Measurements from ENCODE around the gene NLE1.
"Not testable (repeated sequence)": the region's sequence is repeated elsewhere in the genome, so short reads cannot be mapped to it uniquely, and the experiment has no call there.

NLE1 gene

GRCh38 chr17:35141681-35142466 is at the start of gene NLE1:
NLE1 (minus strand) TSS chr17:35142303; CDS start chr17:35142275, 28 bp downstream.
- peak within 1 kb of the TSS; percentile 79 for H3K27ac Mint-ChIP-seq
- peaks cover 10% of the 10 kb centered on the region for H3K4me1 Mint-ChIP-seq
- H3K4me3 Mint-ChIP-seq: peak within 1 kb of the TSS; percentile 88
- no peaks in the 10 kb centered on the region for H3K27me3 Mint-ChIP-seq
- no peaks in the 10 kb centered on the region for H3K9me3 Mint-ChIP-seq
- peaks cover 2% of the 10 kb centered on the region for H3K36me3 Mint-ChIP-seq

GRCh38 chr17:35191001-35191695 is 49.0 kb upstream of the NLE1 start:
- Mint-ChIP-seq H3K36me3 (no peaks in the 10 kb centered on the region), H3K4me3 (no peak overlapping the region), H3K27me3 (no peaks in the 10 kb centered on the region), H3K27ac (no peak overlapping the region), H3K4me1 (peaks cover 70% of the 10 kb centered on the region), H3K9me3 (no peaks in the 10 kb centered on the region)

- H3K27ac Mint-ChIP-seq: peak overlapping the region; percentile 51
- no peaks in the 10 kb centered on the region for H3K36me3 Mint-ChIP-seq
- no peak overlapping the region for H3K4me3 Mint-ChIP-seq
- H3K27me3 Mint-ChIP-seq: no peaks in the 10 kb centered on the region
- no peaks in the 10 kb centered on the region for H3K9me3 Mint-ChIP-seq
- H3K4me1 Mint-ChIP-seq: peaks cover 78% of the 10 kb centered on the region
Measured at GRCh38 chr17:35189291-35189690, 47.2 kb upstream of the NLE1 start.

- Mint-ChIP-seq H3K4me1 (peaks cover 81% of the 10 kb centered on the region), H3K4me3 (peak overlapping the region; percentile 56), H3K36me3 (no peaks in the 10 kb centered on the region), H3K27me3 (no peaks in the 10 kb centered on the region), H3K27ac (peak overlapping the region; percentile 77), H3K9me3 (no peaks in the 10 kb centered on the region)
Measured at GRCh38 chr17:35188111-35188510, 46.0 kb upstream of the NLE1 start.

GRCh38 chr17:35187481-35187880 is 45.4 kb upstream of the NLE1 start:
- Mint-ChIP-seq H3K4me1 (peaks cover 79% of the 10 kb centered on the region), H3K27ac (peak overlapping the region; percentile 49), H3K27me3 (no peaks in the 10 kb centered on the region), H3K36me3 (no peaks in the 10 kb centered on the region), H3K4me3 (no peak overlapping the region), H3K9me3 (no peaks in the 10 kb centered on the region)

- Mint-ChIP-seq H3K9me3 (no peaks in the 10 kb centered on the region), H3K4me3 (no peak overlapping the region), H3K27me3 (no peaks in the 10 kb centered on the region), H3K27ac (no peak overlapping the region), H3K36me3 (no peaks in the 10 kb centered on the region), H3K4me1 (peaks cover 76% of the 10 kb centered on the region)
Measured at GRCh38 chr17:35185849-35186248, 43.7 kb upstream of the NLE1 start.

GRCh38 chr17:35184274-35184673 is 42.2 kb upstream of the NLE1 start:
- Mint-ChIP-seq H3K27ac (no peak overlapping the region), H3K36me3 (no peaks in the 10 kb centered on the region), H3K4me3 (no peak overlapping the region), H3K27me3 (no peaks in the 10 kb centered on the region), H3K9me3 (no peaks in the 10 kb centered on the region), H3K4me1 (peaks cover 78% of the 10 kb centered on the region)

- Mint-ChIP-seq H3K27me3 (no peaks in the 10 kb centered on the region), H3K9me3 (no peaks in the 10 kb centered on the region), H3K4me1 (peaks cover 75% of the 10 kb centered on the region), H3K4me3 (no peak overlapping the region), H3K36me3 (no peaks in the 10 kb centered on the region), H3K27ac (no peak overlapping the region)
Measured at GRCh38 chr17:35183332-35183731, 41.2 kb upstream of the NLE1 start.

GRCh38 chr17:35179379-35179778 is 37.3 kb upstream of the NLE1 start:
- H3K36me3 Mint-ChIP-seq, H3K27ac Mint-ChIP-seq: not testable (repeated sequence)

GRCh38 chr17:35176897-35177296 is 34.8 kb upstream of the NLE1 start:
- Mint-ChIP-seq H3K36me3 (no peaks in the 10 kb centered on the region), H3K4me1 (peaks cover 82% of the 10 kb centered on the region), H3K27me3 (no peaks in the 10 kb centered on the region), H3K27ac (no peak overlapping the region), H3K9me3 (no peaks in the 10 kb centered on the region), H3K4me3 (no peak overlapping the region)

More at GRCh38 chr17:35179379-35179778, 37.3 kb upstream of the NLE1 start:
- H3K4me1 Mint-ChIP-seq: peaks cover 79% of the 10 kb centered on the region
- H3K27me3 Mint-ChIP-seq, H3K9me3 Mint-ChIP-seq, H3K4me3 Mint-ChIP-seq: not testable (repeated sequence)

GRCh38 chr17:35175638-35176415 is 33.7 kb upstream of the NLE1 start:
- H3K36me3 Mint-ChIP-seq: no peaks in the 10 kb centered on the region
- H3K27ac Mint-ChIP-seq: peak overlapping the region; percentile 43
- no peaks in the 10 kb centered on the region for H3K27me3 Mint-ChIP-seq
- H3K4me1 Mint-ChIP-seq: peaks cover 90% of the 10 kb centered on the region
- no peak overlapping the region for H3K4me3 Mint-ChIP-seq
- H3K9me3 Mint-ChIP-seq: no peaks in the 10 kb centered on the region

GRCh38 chr17:35174835-35175334 is 32.8 kb upstream of the NLE1 start:
- no peaks in the 10 kb centered on the region for H3K36me3 Mint-ChIP-seq
- peaks cover 81% of the 10 kb centered on the region for H3K4me1 Mint-ChIP-seq
- H3K9me3 Mint-ChIP-seq: no peaks in the 10 kb centered on the region
- peak overlapping the region; percentile 40 for H3K4me3 Mint-ChIP-seq
- H3K27me3 Mint-ChIP-seq: no peaks in the 10 kb centered on the region
- H3K27ac Mint-ChIP-seq: peak overlapping the region; percentile 89

GRCh38 chr17:35172321-35172720 is 30.2 kb upstream of the NLE1 start:
- peaks cover 58% of the 10 kb centered on the region for H3K4me1 Mint-ChIP-seq
- not testable (repeated sequence) for H3K36me3 Mint-ChIP-seq, H3K9me3 Mint-ChIP-seq, H3K27me3 Mint-ChIP-seq
- peak overlapping the region; percentile 70 for H3K27ac Mint-ChIP-seq
- peak overlapping the region; percentile 61 for H3K4me3 Mint-ChIP-seq

- Mint-ChIP-seq H3K27me3 (no peaks in the 10 kb centered on the region), H3K4me3 (peak overlapping the region; percentile 76)
Measured at GRCh38 chr17:35171834-35172233, 29.7 kb upstream of the NLE1 start.

GRCh38 chr17:35170968-35171771 is 29.1 kb upstream of the NLE1 start:
- H3K27ac Mint-ChIP-seq: peak overlapping the region; percentile 81
- H3K36me3 Mint-ChIP-seq: no peaks in the 10 kb centered on the region
- H3K4me3 Mint-ChIP-seq: peak overlapping the region; percentile 76
- H3K27me3 Mint-ChIP-seq: no peaks in the 10 kb centered on the region
- no peaks in the 10 kb centered on the region for H3K9me3 Mint-ChIP-seq
- H3K4me1 Mint-ChIP-seq: peaks cover 49% of the 10 kb centered on the region

More at GRCh38 chr17:35171834-35172233, 29.7 kb upstream of the NLE1 start:
- Mint-ChIP-seq H3K27ac (peak overlapping the region; percentile 81), H3K9me3 (no peaks in the 10 kb centered on the region), H3K36me3 (no peaks in the 10 kb centered on the region), H3K4me1 (peaks cover 53% of the 10 kb centered on the region)
